Measurements from ENCODE around the gene AATF.

DNA sequence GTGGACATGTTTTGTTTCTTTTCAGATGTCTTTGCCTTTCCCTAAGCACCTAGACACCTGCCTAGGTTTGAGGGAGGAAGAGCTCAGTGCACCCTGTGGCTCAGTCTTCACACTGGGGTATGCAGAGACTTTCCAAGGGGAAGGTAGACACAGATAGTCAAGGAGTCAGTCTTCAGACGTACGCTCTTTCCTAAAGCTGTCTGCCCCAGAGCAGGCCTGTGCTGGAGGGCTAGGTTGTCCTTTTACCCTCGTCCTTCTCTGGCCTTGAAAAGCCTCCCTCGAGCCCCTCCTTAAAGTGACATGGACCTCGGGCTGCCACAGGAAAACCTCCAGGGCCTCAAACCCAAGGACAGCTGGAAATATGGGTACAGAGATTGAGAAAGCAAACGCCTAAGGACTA, 103.7 kb downstream of the AATF start:
- TF ChIP-seq, protein P1, sequence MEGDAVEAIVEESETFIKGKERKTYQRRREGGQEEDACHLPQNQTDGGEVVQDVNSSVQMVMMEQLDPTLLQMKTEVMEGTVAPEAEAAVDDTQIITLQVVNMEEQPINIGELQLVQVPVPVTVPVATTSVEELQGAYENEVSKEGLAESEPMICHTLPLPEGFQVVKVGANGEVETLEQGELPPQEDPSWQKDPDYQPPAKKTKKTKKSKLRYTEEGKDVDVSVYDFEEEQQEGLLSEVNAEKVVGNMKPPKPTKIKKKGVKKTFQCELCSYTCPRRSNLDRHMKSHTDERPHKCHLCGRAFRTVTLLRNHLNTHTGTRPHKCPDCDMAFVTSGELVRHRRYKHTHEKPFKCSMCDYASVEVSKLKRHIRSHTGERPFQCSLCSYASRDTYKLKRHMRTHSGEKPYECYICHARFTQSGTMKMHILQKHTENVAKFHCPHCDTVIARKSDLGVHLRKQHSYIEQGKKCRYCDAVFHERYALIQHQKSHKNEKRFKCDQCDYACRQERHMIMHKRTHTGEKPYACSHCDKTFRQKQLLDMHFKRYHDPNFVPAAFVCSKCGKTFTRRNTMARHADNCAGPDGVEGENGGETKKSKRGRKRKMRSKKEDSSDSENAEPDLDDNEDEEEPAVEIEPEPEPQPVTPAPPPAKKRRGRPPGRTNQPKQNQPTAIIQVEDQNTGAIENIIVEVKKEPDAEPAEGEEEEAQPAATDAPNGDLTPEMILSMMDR (conservative IDR thresholded peaks at IDR 0.05): no peak
- no peak for TF ChIP-seq ZFX (IDR thresholded peaks at IDR 0.05)

Measured in C4-2B (cell line).